Stimulated activated CD4-positive, alpha-beta T cell treated with anti-CD3 and anti-CD28 coated beads, Interleukin-4, amount 100 ng/mL, for 24 hours (primary cell): ENCODE measurements around the gene GPR89B.
A peak's percentile ranks its signal among the peaks of the same experiment; 100 is the strongest.
"Not testable (repeated sequence)": the region's sequence is repeated elsewhere in the genome, so short reads cannot be mapped to it uniquely, and the experiment has no call there.

Experiments used
- DNase-seq: peaks from one replicate; pipeline ENCODE4 v3.0.0-alpha.2; 2020

GPR89B gene

DNA sequence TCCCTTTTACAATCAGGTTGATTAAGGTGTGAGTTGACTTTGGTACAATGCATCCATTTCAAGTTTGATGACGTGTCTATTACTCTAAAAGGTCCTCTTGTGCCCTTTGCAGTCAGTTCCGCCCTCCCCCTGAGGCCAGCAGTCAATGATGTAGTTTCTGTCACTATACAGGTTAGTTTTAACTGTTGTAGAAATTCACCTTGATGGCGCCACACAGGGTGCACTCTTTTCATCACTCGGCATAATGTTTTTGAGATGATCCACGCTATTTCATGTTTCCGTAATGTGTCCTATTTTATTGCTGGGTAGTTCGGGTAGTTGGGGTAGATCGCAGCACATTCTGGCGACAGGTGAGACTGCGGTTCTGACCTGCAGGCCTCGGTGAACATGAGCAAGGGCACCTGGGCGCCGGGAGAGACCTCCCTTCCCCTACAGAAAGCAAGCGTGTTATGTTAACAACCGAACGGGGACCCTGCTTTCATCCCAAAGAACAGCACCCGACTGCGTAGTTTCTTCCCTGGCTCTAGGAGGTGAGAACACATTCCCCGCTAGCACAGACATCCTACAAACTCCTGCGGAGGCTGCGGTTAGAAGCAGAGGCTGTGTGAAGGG, 109.7 kb downstream of the GPR89B start:
- DNase-seq: not testable (repeated sequence)

DNA sequence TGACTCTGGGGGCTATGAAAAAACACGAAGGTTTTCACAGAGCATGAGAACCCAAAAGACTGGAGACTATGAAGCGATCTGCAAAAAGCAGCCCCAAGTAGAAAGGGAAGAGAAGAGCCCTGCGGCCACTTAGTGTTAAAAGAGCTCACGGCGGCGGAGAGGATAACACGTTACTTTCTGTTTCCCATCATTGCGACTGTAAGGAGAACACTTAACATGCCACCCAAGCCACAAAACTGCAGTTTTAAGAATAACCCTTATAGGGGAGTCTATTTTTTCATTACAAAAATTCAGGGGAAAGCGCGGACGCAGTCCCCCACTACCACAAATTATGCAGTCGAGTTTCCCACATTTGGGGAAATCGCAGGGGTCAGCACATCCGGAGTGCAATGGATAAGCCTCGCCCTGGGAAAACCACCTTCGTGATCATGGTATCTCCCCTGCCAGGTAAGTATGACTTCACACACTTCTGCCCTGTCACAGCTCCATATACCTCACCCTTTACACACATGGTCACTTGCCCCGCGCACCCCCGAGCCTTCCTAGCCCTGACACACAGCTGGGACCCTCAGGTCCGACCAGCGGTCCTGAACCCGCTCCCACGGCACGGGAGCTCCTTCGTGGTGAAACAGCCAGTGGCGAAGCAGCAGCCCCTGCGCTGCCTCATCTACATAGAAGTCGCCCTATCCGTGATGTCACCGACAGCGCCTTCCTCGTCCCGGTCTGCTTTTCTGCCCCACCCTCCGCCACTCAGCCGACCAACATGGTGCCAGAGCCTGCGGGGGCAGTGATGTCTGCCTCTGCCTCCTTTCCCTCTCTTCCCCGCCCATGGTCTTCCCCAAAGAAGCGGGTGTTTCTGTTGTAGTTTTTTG, 110.5 kb downstream of the GPR89B start:
- peak; percentile 82 for DNase-seq
